ENCODE data around the gene CPED1. TPM values are rescaled to one million over a fixed set of nuclear protein-coding genes. Genes with fewer than 3 reads are reported as not detected.

The CPED1 gene
- total RNA-seq, 1 donor from 2014 or later: 3.9 TPM

DNA sequence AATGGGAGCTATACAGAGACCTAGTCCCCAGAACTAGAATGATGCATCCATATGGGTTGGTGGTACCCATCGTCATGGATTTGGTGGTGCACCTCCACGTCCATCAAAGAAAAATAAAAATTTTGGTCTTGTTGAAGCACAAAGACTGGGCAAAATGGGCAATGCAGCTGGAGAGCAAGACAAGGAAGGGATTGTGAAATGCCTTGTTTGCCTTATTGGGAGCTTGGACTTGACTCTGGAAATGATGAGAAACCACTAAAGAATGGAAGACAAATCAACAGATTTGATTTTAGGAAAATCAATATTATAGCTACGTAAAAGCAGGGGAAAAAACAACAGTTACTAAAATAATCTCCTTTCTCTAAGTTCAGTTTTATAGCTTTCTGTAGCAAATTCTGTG, 150.9 kb downstream of the CPED1 start:
- Mint-ChIP-seq H3K4me1 (ENCODE audit: unreplicated experiment) (no peaks in the 10 kb centered on the region), H3K4me3 (ENCODE audit: unreplicated experiment) (no peak overlapping the region), H3K36me3 (ENCODE audit: unreplicated experiment) (no peaks in the 10 kb centered on the region), H3K9me3 (ENCODE audit: unreplicated experiment) (no peaks in the 10 kb centered on the region), H3K27me3 (ENCODE audit: unreplicated experiment) (no peaks in the 10 kb centered on the region), H3K27ac (ENCODE audit: unreplicated experiment) (no peak overlapping the region)
- TF ChIP-seq CTCF (IDR thresholded peaks at IDR 0.05): no peak
- DNase-seq (ENCODE audit: extremely low spot score, unreplicated experiment): no peak

GRCh38 chr7:121140790-121141189, 152.3 kb downstream of the CPED1 start:
- no peaks in the 10 kb centered on the region for H3K4me1 Mint-ChIP-seq (ENCODE audit: unreplicated experiment)
- H3K27me3 Mint-ChIP-seq (ENCODE audit: unreplicated experiment): no peaks in the 10 kb centered on the region
- H3K36me3 Mint-ChIP-seq (ENCODE audit: unreplicated experiment): no peaks in the 10 kb centered on the region
- H3K4me3 Mint-ChIP-seq (ENCODE audit: unreplicated experiment): no peak overlapping the region
- no peaks in the 10 kb centered on the region for H3K9me3 Mint-ChIP-seq (ENCODE audit: unreplicated experiment)
- no peak for TF ChIP-seq CTCF (IDR thresholded peaks at IDR 0.05)
- H3K27ac Mint-ChIP-seq (ENCODE audit: unreplicated experiment): no peak overlapping the region
- DNase-seq (ENCODE audit: extremely low spot score, unreplicated experiment): no peak

DNA sequence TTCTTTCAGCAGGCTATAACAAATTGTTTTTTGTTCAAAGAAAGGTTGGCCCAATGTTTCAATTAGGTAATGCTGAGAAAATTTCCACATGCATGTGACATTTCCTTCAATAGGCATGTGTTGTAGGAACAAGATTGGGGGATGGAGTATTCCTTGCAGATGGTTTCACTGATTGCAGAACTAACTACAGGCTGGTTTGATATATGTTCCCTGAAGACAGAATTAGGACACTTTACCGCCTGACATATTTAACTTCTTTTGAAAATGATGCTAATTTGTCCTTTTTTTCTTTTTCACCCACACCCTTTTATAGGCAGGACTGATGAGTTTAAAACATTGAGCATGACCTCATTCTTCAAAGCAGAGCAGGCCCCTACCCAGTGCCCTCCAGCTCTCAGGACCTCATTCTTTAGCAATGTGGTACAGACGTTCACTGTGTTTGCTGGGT, 163.3 kb downstream of the CPED1 start:
- H3K9me3 Mint-ChIP-seq (ENCODE audit: unreplicated experiment): peaks cover 2% of the 10 kb centered on the region
- H3K27me3 Mint-ChIP-seq (ENCODE audit: unreplicated experiment): no peaks in the 10 kb centered on the region
- no peaks in the 10 kb centered on the region for H3K36me3 Mint-ChIP-seq (ENCODE audit: unreplicated experiment)
- no peak for TF ChIP-seq CTCF (IDR thresholded peaks at IDR 0.05)
- no peak for DNase-seq (ENCODE audit: extremely low spot score, unreplicated experiment)
- no peak overlapping the region for H3K27ac Mint-ChIP-seq (ENCODE audit: unreplicated experiment)
- peaks cover 5% of the 10 kb centered on the region for H3K4me1 Mint-ChIP-seq (ENCODE audit: unreplicated experiment)
- no peak overlapping the region for H3K4me3 Mint-ChIP-seq (ENCODE audit: unreplicated experiment)

DNA sequence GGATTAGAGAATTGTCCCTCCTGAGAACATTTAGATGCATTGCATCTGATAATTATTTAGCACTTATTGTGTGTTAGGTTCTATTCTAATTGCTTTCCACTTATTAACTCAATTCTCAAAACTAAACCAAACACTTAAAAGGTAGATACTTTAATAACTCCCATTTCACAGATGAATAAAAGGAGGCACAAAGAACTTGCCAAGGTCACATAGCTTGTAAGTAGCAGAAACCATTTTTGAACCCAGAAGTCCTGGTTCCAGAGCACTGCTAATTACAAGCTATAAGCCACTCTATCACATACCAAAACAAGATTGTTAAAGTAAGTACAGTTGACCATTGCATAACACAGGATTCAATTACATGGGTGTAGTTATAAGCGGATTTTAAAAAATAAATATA, 164.9 kb downstream of the CPED1 start:
- H3K4me3 Mint-ChIP-seq (ENCODE audit: unreplicated experiment): no peak overlapping the region
- H3K27ac Mint-ChIP-seq (ENCODE audit: unreplicated experiment): no peak overlapping the region
- peaks cover 3% of the 10 kb centered on the region for H3K9me3 Mint-ChIP-seq (ENCODE audit: unreplicated experiment)
- no peak for TF ChIP-seq CTCF (IDR thresholded peaks at IDR 0.05)
- peaks cover 5% of the 10 kb centered on the region for H3K4me1 Mint-ChIP-seq (ENCODE audit: unreplicated experiment)
- no peaks in the 10 kb centered on the region for H3K27me3 Mint-ChIP-seq (ENCODE audit: unreplicated experiment)
- no peak for DNase-seq (ENCODE audit: extremely low spot score, unreplicated experiment)
- no peaks in the 10 kb centered on the region for H3K36me3 Mint-ChIP-seq (ENCODE audit: unreplicated experiment)

GRCh38 chr7:121153995-121154394, 165.5 kb downstream of the CPED1 start:
- Mint-ChIP-seq H3K4me3 (ENCODE audit: unreplicated experiment) (no peak overlapping the region), H3K4me1 (ENCODE audit: unreplicated experiment) (peaks cover 5% of the 10 kb centered on the region), H3K27ac (ENCODE audit: unreplicated experiment) (no peak overlapping the region), H3K27me3 (ENCODE audit: unreplicated experiment) (no peaks in the 10 kb centered on the region), H3K9me3 (ENCODE audit: unreplicated experiment) (peaks cover 3% of the 10 kb centered on the region), H3K36me3 (ENCODE audit: unreplicated experiment) (no peaks in the 10 kb centered on the region)
- no peak for TF ChIP-seq CTCF (IDR thresholded peaks at IDR 0.05)
- DNase-seq (ENCODE audit: extremely low spot score, unreplicated experiment): no peak

All from osteocyte (in vitro differentiated cells).